Erythroblast (primary cell): ENCODE measurements around the gene IQSEC2.

Source experiments
- GATA1 ChIP-seq: IDR thresholded peaks from 2 replicates; pipeline ENCODE4 v1.6.1; 2011; ENCODE audit warnings: low read depth, mild to moderate bottlenecking, control low read depth, low read length, moderate library complexity
- POLR2A ChIP-seq: IDR thresholded peaks from 2 replicates; pipeline ENCODE4 v1.6.1; 2011; ENCODE audit warnings: mild to moderate bottlenecking, low read length

GRCh38 chrX:53309837-53310236, 28.5 kb upstream of the IQSEC2 start:
- TF ChIP-seq POLR2A (no peak), GATA1 (no peak)
